Common myeloid progenitor, CD34-positive (primary cell): ENCODE data around the gene POLR1E.

Experiments
- CTCF ChIA-PET: fragments of 350-600 bp; sonication (Branson Sonifier 250); formaldehyde crosslinking; loops from one replicate; lab custom pipeline; 2021; ENCODE audit warnings: antibody characterized with exemption; lab: Charles Lee
- POLR2A ChIA-PET: fragments of 350-600 bp; sonication (Branson Sonifier 250); formaldehyde crosslinking; loops from one replicate; lab custom pipeline; 2021; ENCODE audit warnings: antibody characterized with exemption; lab: Charles Lee
- DNase-seq, 3 donors: peaks; one replicate each; pipeline versions ENCODE4 v3.0.0 to v3.0.0-alpha.2; 2013
- H3K27ac ChIP-seq, 2 experiments: 1 replicate in 1 of 2; 2 replicates in 1 of 2; pipeline ENCODE4 v1.7.0; 2013; ENCODE audit warnings: inconsistent platforms in 2 of 2, low read length in 2 of 2, mild to moderate bottlenecking in 2 of 2, low read depth in 1 of 2, moderate library complexity in 1 of 2; ENCODE audit not compliant: severe bottlenecking in 2 of 2, insufficient read depth in 1 of 2, poor library complexity in 1 of 2
- H3K27me3 ChIP-seq, 5 experiments: replicated peaks in 2 of 5; 1 replicate in 3 of 5; 2 replicates in 2 of 5; pipeline versions ENCODE4 v1.6.1 to v1.7.0; 2013; ENCODE audit warnings: low read length in 4 of 5, mild to moderate bottlenecking in 2 of 5, moderate library complexity in 2 of 5, inconsistent platforms in 1 of 5; ENCODE audit not compliant: insufficient read depth in 5 of 5, control insufficient read depth in 4 of 5
- H3K36me3 ChIP-seq, 4 experiments: 1 replicate in 2 of 4; 2 replicates in 2 of 4; pipeline versions ENCODE4 v1.6.1 to v1.7.0; 2013; ENCODE audit warnings: low read length in 3 of 4, control low read depth in 1 of 4, mild to moderate bottlenecking in 1 of 4; ENCODE audit not compliant: control insufficient read depth in 4 of 4, insufficient read depth in 4 of 4
- H3K4me1 ChIP-seq, 4 experiments: 1 replicate in 3 of 4; 2 replicates in 1 of 4; pipeline versions ENCODE4 v1.6.1 to v1.7.1; 2013; ENCODE audit warnings: low read length in 3 of 4, mild to moderate bottlenecking in 3 of 4, control low read depth in 1 of 4, inconsistent platforms in 1 of 4, moderate library complexity in 1 of 4; ENCODE audit not compliant: control insufficient read depth in 4 of 4, insufficient read depth in 4 of 4; ENCODE audit errors: control extremely low read depth in 1 of 4
- H3K4me3 ChIP-seq, 7 experiments: 1 replicate in 4 of 7; 2 replicates in 3 of 7; pipeline versions ENCODE4 v1.5.1 to v1.7.0; 2013; ENCODE audit warnings: mild to moderate bottlenecking in 7 of 7, low read length in 6 of 7, moderate library complexity in 6 of 7, inconsistent platforms in 2 of 7, low read depth in 2 of 7, control low read depth in 1 of 7; ENCODE audit not compliant: insufficient read depth in 4 of 7, control insufficient read depth in 1 of 7; ENCODE audit errors: extremely low read depth in 1 of 7
- H3K9me3 ChIP-seq, 5 experiments: 1 replicate in 4 of 5; 2 replicates in 1 of 5; pipeline versions ENCODE4 v1.6.1 to v1.7.1; 2013; ENCODE audit warnings: low read length in 4 of 5, mild to moderate bottlenecking in 2 of 5, inconsistent platforms in 1 of 5, low read depth in 1 of 5, moderate library complexity in 1 of 5; ENCODE audit not compliant: control insufficient read depth in 4 of 5, insufficient read depth in 2 of 5; ENCODE audit errors: control extremely low read depth in 1 of 5
- WGBS: methylation state at CpG from one replicate; pipeline ENCODE4 v1.1.5; 2013; ENCODE audit not compliant: insufficient coverage; 5-methylcytosine and 5-hydroxymethylcytosine counted together

POLR1E gene

GRCh38 chr9:37531699-37532098 lies 46.0 kb downstream of the POLR1E start:
- H3K4me1 ChIP-seq = no peaks in the 10 kb centered on the region
- DNase-seq = no peak
- no peaks in the 10 kb centered on the region for H3K9me3 ChIP-seq
- H3K27ac ChIP-seq = no peak overlapping the region
- peaks cover 0 to 12% (median 5%) of the 10 kb centered on the region in 4 experiments for H3K36me3 ChIP-seq
- ChIA-PET CTCF (no interaction called here), POLR2A (no interaction called here)
- H3K27me3 ChIP-seq = no peaks in the 10 kb centered on the region
- H3K4me3 ChIP-seq = no peak overlapping the region
- 95% methylated on average over 12 of the region's 13 CpGs for WGBS

DNA sequence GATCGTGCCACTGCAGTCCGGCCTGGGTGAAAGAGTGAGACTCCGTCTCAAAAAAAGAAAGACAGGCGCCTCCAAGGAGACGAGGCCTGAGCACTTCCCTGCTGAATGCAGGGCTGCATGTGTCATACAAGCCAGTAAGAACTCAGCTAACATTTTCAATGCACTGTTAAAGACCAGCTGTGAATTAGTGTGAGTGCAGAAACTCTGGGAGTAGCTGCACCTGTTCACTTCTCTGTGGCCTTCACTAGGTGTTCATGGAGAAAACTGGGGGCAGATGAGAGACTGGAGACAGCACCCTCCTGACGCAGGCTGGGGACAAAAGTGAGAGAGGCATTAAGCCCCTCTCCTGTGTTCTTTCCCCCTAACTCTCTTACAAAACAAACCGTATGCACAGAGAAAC lies 48.7 kb downstream of the POLR1E start:
- Histone ChIP-seq H3K9me3 (no peaks in the 10 kb centered on the region), H3K4me1 (no peaks in the 10 kb centered on the region), H3K27ac (no peak overlapping the region), H3K27me3 (no peaks in the 10 kb centered on the region), H3K4me3 (no peak overlapping the region), H3K36me3 (peaks cover 0 to 5% (median 2%) of the 10 kb centered on the region in 4 experiments)
- ChIA-PET CTCF (interaction anchor here (0.6 to 0.8 kb wide), 3 partner anchors 25 to 623 kb away, joined by 3 read pairs; no protein-coding TSS in a partner anchor), POLR2A (no interaction called here)
- DNase-seq = no peak
- WGBS = 100% methylated on average over 7 of the region's 7 CpGs

DNA sequence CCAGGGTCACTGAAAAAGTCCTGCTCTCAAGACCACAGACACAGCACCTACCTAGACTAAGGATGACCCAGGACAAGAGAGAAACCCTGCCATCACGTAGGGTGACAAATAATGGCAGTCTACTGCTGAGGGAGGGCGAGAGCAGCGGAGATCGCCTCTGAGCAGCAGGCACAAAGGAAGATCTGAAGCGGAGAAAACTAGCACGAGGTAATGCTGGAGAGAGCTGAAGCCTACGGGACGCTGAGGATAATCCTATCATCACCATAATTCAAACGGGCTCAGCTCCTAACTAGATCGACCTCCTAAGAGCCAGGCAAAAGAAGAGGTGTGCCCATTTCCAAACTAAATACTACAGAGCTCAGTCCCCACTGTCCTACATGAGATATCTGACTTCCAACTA lies 49.2 kb downstream of the POLR1E start:
- Histone ChIP-seq H3K4me1 (no peaks in the 10 kb centered on the region), H3K9me3 (no peaks in the 10 kb centered on the region), H3K36me3 (peaks cover 0 to 5% (median 2%) of the 10 kb centered on the region in 4 experiments), H3K27ac (no peak overlapping the region), H3K27me3 (no peaks in the 10 kb centered on the region), H3K4me3 (no peak overlapping the region)
- CTCF ChIA-PET = interaction anchor here (0.6 to 0.8 kb wide), 3 partner anchors 25 to 623 kb away, joined by 3 read pairs; no protein-coding TSS in a partner anchor
- WGBS = 97% methylated on average over 4 of the region's 10 CpGs
- no peak for DNase-seq
- POLR2A ChIA-PET = no interaction called here

DNA sequence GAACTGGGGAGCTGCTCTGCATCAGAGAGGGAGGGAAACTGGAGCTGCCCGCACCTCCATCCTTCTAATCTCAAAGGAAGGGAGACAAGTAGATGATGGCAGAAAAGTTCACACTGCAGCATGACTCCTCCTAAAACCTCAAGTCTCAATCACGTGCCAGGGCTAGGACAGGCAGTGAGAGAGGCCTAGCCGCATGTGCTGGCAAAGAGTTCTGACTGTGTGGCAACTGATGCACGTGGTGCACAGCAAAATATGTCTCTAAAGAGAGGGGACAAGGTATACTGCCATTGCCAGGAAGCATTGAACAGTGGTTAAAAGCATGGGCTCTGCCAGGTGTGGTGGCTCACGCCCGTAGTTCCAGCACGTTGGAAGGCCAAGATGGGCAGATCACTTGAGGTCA lies 52.4 kb downstream of the POLR1E start:
- CTCF ChIA-PET = no interaction called here
- H3K4me3 ChIP-seq = no peak overlapping the region

DNA sequence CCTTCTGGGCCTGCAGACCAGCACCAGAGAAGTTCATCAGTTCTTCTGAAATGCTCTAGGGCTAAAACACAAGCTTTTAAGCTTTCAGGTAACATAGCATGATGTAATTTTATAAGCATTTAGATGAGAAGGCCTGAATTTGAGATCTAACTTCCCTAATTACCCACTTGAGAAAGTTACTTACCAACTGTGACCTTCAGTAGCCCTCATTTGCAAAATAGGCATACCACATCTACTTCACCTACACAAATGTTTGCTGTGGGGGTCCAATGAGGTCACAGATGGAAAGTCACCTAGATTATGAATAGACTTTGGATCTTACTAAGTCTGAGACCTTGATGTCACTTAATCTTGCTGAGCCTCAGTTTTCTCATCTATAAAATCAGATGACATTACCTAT lies 53.9 kb downstream of the POLR1E start:
- Histone ChIP-seq H3K9me3 (no peaks in the 10 kb centered on the region), H3K4me3 (no peak overlapping the region), H3K27ac (no peak overlapping the region), H3K4me1 (no peaks in the 10 kb centered on the region), H3K27me3 (no peaks in the 10 kb centered on the region), H3K36me3 (peaks cover 0 to 11% (median 3%) of the 10 kb centered on the region in 4 experiments)
- POLR2A ChIA-PET = no interaction called here
- no peak for DNase-seq
- CTCF ChIA-PET = no interaction called here

More for the DNA sequence above, 52.4 kb downstream of the POLR1E start:
- no peak for DNase-seq
- WGBS = 96% methylated on average over 7 of the region's 7 CpGs
- no peaks in the 10 kb centered on the region for H3K27me3 ChIP-seq
- no peaks in the 10 kb centered on the region for H3K4me1 ChIP-seq
- no peak overlapping the region for H3K27ac ChIP-seq
- no peaks in the 10 kb centered on the region for H3K9me3 ChIP-seq
- H3K36me3 ChIP-seq = peaks cover 0 to 11% (median 3%) of the 10 kb centered on the region in 4 experiments
- POLR2A ChIA-PET = no interaction called here

DNA sequence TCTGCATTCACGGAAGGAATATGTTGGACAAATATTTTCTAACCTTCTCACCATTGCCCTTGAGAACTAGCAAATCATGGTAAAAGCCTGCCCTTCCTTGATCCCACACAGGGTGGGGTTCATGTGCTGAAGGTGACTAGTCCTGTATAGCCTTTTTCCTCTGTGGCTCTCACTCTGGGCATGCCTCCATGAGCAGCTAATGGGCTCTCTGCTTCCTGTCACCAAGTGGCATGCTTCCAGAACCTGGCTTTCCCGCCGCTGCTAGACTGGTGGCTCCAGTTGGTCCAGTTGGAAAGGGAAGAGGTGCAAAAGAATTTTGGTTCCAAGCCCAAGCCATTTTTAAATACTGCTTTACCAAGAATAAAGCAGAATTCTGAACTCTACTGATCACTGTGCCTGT lies 54.9 kb downstream of the POLR1E start:
- Histone ChIP-seq H3K36me3 (peaks cover 0 to 11% (median 3%) of the 10 kb centered on the region in 4 experiments), H3K27ac (no peak overlapping the region), H3K27me3 (no peaks in the 10 kb centered on the region), H3K9me3 (no peaks in the 10 kb centered on the region), H3K4me3 (no peak overlapping the region), H3K4me1 (no peaks in the 10 kb centered on the region)
- no peak for DNase-seq
- ChIA-PET CTCF (no interaction called here), POLR2A (no interaction called here)
- WGBS = 100% methylated on average over 3 of the region's 3 CpGs

DNA sequence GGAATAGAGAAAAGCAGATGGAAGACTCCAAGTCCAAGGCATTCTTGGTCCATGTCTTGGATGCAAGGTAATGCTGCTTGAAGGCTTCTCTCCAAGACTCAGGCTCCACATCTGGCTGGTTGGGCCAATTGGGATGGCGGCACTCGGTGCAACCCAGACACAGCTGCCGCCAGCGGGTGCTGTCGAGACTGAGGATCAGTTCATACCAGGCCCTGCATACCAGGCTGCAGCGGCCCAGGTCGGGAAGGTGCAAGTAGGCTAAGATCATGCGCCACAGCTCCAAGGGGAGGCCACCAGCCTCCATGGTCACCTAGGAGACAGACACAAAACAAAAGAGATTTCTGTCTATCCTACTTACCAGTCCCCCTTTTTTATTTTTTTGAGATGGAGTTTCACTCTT lies 55.7 kb downstream of the POLR1E start:
- ChIA-PET CTCF (no interaction called here), POLR2A (no interaction called here)
- Histone ChIP-seq H3K27me3 (no peaks in the 10 kb centered on the region), H3K4me1 (no peaks in the 10 kb centered on the region), H3K36me3 (peaks cover 0 to 11% (median 3%) of the 10 kb centered on the region in 4 experiments), H3K4me3 (no peak overlapping the region), H3K27ac (no peak overlapping the region), H3K9me3 (no peaks in the 10 kb centered on the region)
- 98% methylated on average over 8 of the region's 8 CpGs for WGBS
- DNase-seq = no peak
